Adrenal gland (tissue), 5 donors: ENCODE results near the gene PHF13.

ENCODE experiments used
- POLR2A ChIP-seq, 2 donors: fragments of 450-650 bp; IDR thresholded peaks; one replicate each; pipeline ENCODE4 v1.6.1; 2017; ENCODE audit warnings: antibody characterized with exemption in 2 of 2, mild to moderate bottlenecking in 2 of 2, moderate library complexity in 1 of 2
- TF ChIP-seq, protein P1 (sequence below), 6 experiments: fragments of 450-650 bp in 4 of 6; fragments of 200-600 bp in 2 of 6; sonication (generic) in 1 of 6; IDR thresholded peaks; 1 replicate in 5 of 6; 2 replicates in 1 of 6; pipeline versions ENCODE4 v1.5.1 to v1.8.0; 2016 to 2021; ENCODE audit warnings: antibody characterized with exemption in 6 of 6, mild to moderate bottlenecking in 2 of 6, moderate library complexity in 1 of 6
- donor health status: DM: no; HTN: no; CAD: no.

DNA sequence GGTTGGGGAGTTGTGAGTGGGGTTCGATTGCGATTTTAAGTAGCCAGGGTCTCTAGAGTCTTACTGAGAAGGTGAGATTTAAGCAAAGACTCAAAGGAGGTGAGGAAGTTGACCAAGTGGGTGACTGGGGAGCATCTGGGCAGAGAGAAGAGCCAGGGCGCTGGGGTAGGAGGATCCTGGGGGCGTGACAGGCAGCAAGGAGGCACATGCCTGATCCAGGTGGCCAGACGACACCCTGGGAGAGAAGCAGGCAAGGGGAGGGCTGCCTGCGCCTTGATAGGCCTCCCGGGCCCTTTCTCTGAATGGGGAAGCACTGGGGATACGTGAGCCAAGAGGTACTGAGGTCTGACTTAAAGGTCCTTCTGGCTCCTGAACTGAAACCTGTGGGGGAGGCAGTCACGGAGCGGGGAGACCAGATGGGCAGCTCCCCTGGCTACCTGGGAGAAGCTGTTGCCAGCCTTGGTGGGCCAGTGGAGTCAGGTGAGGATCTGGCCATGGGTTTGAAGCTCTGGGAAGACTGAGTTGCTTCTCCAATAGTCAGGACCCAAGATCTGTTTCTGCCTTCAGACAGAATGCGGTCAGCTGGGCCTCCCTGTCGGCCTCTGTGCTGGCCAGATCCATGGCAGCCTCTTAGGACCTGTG, 28.3 kb upstream of the PHF13 start:
- TF ChIP-seq POLR2A (IDR thresholded peaks at IDR 0.05) = no peak
- TF ChIP-seq, protein P1, sequence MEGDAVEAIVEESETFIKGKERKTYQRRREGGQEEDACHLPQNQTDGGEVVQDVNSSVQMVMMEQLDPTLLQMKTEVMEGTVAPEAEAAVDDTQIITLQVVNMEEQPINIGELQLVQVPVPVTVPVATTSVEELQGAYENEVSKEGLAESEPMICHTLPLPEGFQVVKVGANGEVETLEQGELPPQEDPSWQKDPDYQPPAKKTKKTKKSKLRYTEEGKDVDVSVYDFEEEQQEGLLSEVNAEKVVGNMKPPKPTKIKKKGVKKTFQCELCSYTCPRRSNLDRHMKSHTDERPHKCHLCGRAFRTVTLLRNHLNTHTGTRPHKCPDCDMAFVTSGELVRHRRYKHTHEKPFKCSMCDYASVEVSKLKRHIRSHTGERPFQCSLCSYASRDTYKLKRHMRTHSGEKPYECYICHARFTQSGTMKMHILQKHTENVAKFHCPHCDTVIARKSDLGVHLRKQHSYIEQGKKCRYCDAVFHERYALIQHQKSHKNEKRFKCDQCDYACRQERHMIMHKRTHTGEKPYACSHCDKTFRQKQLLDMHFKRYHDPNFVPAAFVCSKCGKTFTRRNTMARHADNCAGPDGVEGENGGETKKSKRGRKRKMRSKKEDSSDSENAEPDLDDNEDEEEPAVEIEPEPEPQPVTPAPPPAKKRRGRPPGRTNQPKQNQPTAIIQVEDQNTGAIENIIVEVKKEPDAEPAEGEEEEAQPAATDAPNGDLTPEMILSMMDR (IDR thresholded peaks at IDR 0.05) = peak in 1 of 6 experiments; percentile 32
